Gastrocnemius medialis (tissue), 4 donors: ENCODE data around the gene CACNA1C.

Experiments
- CTCF ChIP-seq, 5 experiments: fragments of 450-650 bp in 3 of 5; fragments of 200-600 bp in 2 of 5; sonication (generic) in 2 of 5; IDR thresholded peaks in 4 of 5; conservative IDR thresholded peaks in 1 of 5; 1 replicate in 4 of 5; 2 replicates in 1 of 5; pipeline ENCODE4 v1.5.1; 2016 to 2019; ENCODE audit warnings: antibody characterized with exemption in 5 of 5, mild to moderate bottlenecking in 3 of 5, moderate library complexity in 3 of 5
- POLR2A ChIP-seq, 2 donors: fragments of 450-650 bp; IDR thresholded peaks; one replicate each; pipeline ENCODE4 v1.6.1; 2017; ENCODE audit warnings: antibody characterized with exemption in 2 of 2, mild to moderate bottlenecking in 2 of 2, moderate library complexity in 2 of 2

- TF ChIP-seq CTCF (IDR thresholded peaks at IDR 0.05 in 4 of 5, conservative IDR thresholded peaks at IDR 0.05 in 1 of 5) (no peak), POLR2A (IDR thresholded peaks at IDR 0.05) (no peak)
Measured at GRCh38 chr12:2619136-2619535, 566.3 kb downstream of the CACNA1C start.
